ENCODE results near the gene MYH11. TPM values are rescaled to one million over a fixed set of nuclear protein-coding genes. Genes with fewer than 3 reads are reported as not detected.
"Not testable (repeated sequence)": the region's sequence is repeated elsewhere in the genome, so short reads cannot be mapped to it uniquely, and the experiment has no call there.

Gene MYH11
- total and polyA plus RNA-seq, 4 experiments from 2014 or later = 0.26 to 1.9 TPM; not detected in 2

DNA sequence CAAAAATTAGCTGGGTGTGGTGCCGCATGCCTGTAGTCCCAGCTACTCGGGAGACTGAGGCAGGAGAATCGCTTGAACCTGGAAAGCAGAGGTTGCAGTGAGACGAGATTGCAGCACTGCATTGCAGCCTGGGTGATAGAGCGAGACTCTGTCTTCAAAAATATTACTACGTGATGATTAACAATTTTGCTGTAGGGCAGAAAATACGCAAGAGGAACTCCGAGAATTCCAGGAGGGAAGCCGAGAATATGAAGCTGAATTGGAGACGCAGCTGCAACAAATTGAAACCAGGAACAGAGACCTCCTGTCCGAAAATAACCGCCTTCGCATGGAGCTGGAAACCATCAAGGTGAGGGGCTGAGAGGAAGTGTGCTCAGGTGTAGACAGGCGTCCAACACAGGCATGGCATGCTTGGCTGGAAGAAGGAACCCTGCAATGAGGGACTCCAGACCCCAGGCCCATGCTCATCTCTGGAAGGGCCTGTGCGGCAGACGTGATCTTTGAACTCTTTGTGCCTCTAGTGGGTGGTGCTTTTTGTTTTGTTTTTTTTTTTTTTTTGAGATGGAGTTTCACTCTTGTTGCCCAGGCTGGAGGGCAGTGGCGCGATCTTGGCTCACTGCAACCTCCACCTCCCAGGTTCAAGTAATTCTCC, 189.6 kb downstream of the MYH11 start:
- Mint-ChIP-seq H3K9me3 (no peaks in the 10 kb centered on the region), H3K36me3 (peaks cover 27 to 57% of the 10 kb centered on the region in 2 donors), H3K4me1 (peaks cover 14 to 32% (median 19%) of the 10 kb centered on the region in 4 donors), H3K4me3 (no peak overlapping the region), H3K27me3 (no peaks in the 10 kb centered on the region), H3K27ac (peak overlapping the region in 2 of 7 donors; percentile 51 to 81)
- intact Hi-C loops (cut with micrococcal nuclease) = no loop called here
- Histone ChIP-seq H3K4me3 (ENCODE audit: low read length in 2 of 2) (no peak overlapping the region), H3K9me3 (ENCODE audit: control insufficient read depth in 1 of 2, low read length in 2 of 2) (no peaks in the 10 kb centered on the region), H3K4me1 (ENCODE audit: insufficient read depth, low read length) (peaks cover 13% of the 10 kb centered on the region), H3K36me3 (ENCODE audit: insufficient read depth, low read length) (peaks cover 53% of the 10 kb centered on the region), H3K27ac (ENCODE audit: low read depth, low read length) (no peak overlapping the region), H3K27me3 (ENCODE audit: insufficient read depth, low read length) (no peaks in the 10 kb centered on the region)
- ChIA-PET CTCF (ENCODE audit: partially characterized antibody) (no interaction called here), POLR2A (ENCODE audit: partially characterized antibody) (interaction anchor here (0.6 to 1.4 kb wide), 2 partner anchors 16 to 31 kb away, joined by 3 read pairs; no protein-coding TSS in a partner anchor)
- no peak for DNase-seq

DNA sequence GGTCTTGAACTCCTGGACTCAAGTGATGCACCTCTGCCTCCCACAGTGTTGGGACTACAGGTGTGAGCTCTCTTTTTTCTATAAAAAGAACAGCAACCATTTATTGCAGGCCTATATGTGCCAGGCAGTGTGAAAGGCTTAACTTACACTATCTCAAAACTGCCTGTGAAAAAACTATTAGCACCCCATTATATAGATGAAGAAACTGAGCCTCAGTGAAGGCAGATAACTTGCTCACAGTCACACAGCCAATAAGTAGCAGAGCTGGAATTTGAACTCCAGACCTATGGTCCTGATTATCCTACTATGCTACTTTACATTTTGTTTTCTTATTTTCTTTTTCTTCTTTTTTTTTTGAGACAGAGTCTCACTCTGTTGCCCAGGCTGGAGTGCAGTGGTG, 191.7 kb downstream of the MYH11 start:
- POLR2A ChIA-PET (ENCODE audit: partially characterized antibody) = interaction anchor here (1.1 kb wide), 1 partner anchor 22 kb away, joined by 3 read pairs; no protein-coding TSS in a partner anchor
- Histone ChIP-seq H3K4me1 (ENCODE audit: insufficient read depth, low read length) (peaks cover 15% of the 10 kb centered on the region), H3K27ac (ENCODE audit: low read depth, low read length) (no peak overlapping the region), H3K27me3 (ENCODE audit: insufficient read depth, low read length) (no peaks in the 10 kb centered on the region), H3K9me3 (ENCODE audit: control insufficient read depth in 1 of 2, low read length in 2 of 2) (no peaks in the 10 kb centered on the region), H3K4me3 (ENCODE audit: low read length in 2 of 2) (no peak overlapping the region), H3K36me3 (ENCODE audit: insufficient read depth, low read length) (peaks cover 57% of the 10 kb centered on the region)
- CTCF ChIA-PET (ENCODE audit: partially characterized antibody) = interaction anchor here (0.6 to 5.4 kb wide), 5 partner anchors 19 to 467 kb away, joined by 3 to 25 read pairs (median 3); partner anchors contain the start of gene MARF1
- Mint-ChIP-seq H3K4me3 (no peak overlapping the region), H3K4me1 (peaks cover 12 to 29% (median 23%) of the 10 kb centered on the region in 4 donors), H3K27me3 (no peaks in the 10 kb centered on the region), H3K27ac (no peak overlapping the region), H3K36me3 (peaks cover 31 to 55% of the 10 kb centered on the region in 2 donors), H3K9me3 (peaks cover 0 to 2% (median 0%) of the 10 kb centered on the region in 8 donors)
- intact Hi-C loops (cut with micrococcal nuclease) = no loop called here
- no peak for DNase-seq

DNA sequence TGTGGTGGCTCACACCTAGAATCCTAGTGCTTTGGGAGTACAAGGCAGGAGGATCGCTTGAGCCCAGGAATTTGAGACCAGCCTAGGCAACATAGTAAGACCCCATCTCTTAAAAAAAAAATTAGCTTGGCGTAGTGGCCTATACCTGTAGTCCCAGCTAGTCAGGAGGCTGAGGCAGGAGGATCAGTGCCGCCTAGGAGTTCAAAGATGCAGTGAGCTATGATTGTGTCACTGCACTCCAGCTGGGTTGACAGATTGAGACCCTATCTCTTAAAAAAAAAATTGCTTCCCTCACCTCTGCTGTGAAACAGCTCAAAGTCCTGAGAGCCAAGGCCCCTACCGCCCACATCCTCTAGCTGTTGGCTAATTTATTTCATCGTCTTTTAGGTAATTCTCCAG, 196.6 kb downstream of the MYH11 start:
- peaks cover 13% of the 10 kb centered on the region for H3K36me3 ChIP-seq (ENCODE audit: insufficient read depth, low read length)
- Mint-ChIP-seq H3K27ac (peak overlapping the region; percentile 48 to 94 (median 83)), H3K4me1 (peaks cover 36 to 65% (median 54%) of the 10 kb centered on the region in 4 donors), H3K27me3 (no peaks in the 10 kb centered on the region), H3K36me3 (peaks cover 18 to 49% of the 10 kb centered on the region in 2 donors), H3K4me3 (peak overlapping the region in 3 of 8 donors; percentile 5 to 46 (median 6)), H3K9me3 (peaks cover 0 to 2% (median 0%) of the 10 kb centered on the region in 8 donors)
- no peak for DNase-seq
- H3K27me3 ChIP-seq (ENCODE audit: insufficient read depth, low read length) = no peaks in the 10 kb centered on the region
- ChIA-PET POLR2A (ENCODE audit: partially characterized antibody) (interaction anchor here (0.6 to 6.4 kb wide), 5 partner anchors 10 to 24 kb away, joined by 3 to 54 read pairs (median 3); partner anchors contain the start of genes MARF1 and NDE1), CTCF (ENCODE audit: partially characterized antibody) (interaction anchor here (0.7 to 2.9 kb wide), 4 partner anchors 9 to 17 kb away, joined by 3 to 13 read pairs (median 7); partner anchors contain the start of gene MARF1)
- no peak overlapping the region for H3K4me3 ChIP-seq (ENCODE audit: low read length in 2 of 2)
- no peaks in the 10 kb centered on the region for H3K9me3 ChIP-seq (ENCODE audit: control insufficient read depth in 1 of 2, low read length in 2 of 2)
- H3K4me1 ChIP-seq (ENCODE audit: insufficient read depth, low read length) = peaks cover 50% of the 10 kb centered on the region
- H3K27ac ChIP-seq (ENCODE audit: low read depth, low read length) = peak overlapping the region; percentile 16
- intact Hi-C loops (cut with micrococcal nuclease) = no loop called here

DNA sequence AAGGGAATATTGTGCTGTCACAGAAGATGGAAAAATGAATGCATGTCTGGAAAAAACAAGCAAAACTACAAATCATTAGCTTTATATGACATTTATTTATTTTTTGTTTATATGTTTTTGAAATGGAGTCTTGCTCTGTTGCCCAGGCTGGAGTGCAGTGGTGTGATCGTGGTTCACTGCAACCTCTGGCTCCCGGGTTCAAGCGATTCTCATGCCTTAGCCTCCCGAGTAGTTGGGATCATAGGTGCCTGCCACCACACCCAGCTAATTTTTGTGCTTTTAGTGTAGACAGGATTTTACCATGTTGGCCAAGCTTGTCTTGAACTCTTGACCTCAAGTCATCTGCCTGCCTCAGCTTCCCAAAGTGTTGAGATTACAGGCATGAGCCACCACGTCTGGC, 198.3 kb downstream of the MYH11 start:
- H3K9me3 Mint-ChIP-seq = peaks cover 0 to 2% (median 0%) of the 10 kb centered on the region in 8 donors
- Histone ChIP-seq H3K27me3 (ENCODE audit: insufficient read depth, low read length) (no peaks in the 10 kb centered on the region), H3K4me1 (ENCODE audit: insufficient read depth, low read length) (peaks cover 64% of the 10 kb centered on the region), H3K27ac (ENCODE audit: low read depth, low read length) (peak overlapping the region; percentile 36), H3K4me3 (ENCODE audit: low read length in 2 of 2) (no peak overlapping the region), H3K9me3 (ENCODE audit: control insufficient read depth in 1 of 2, low read length in 2 of 2) (no peaks in the 10 kb centered on the region), H3K36me3 (ENCODE audit: insufficient read depth, low read length) (peaks cover 5% of the 10 kb centered on the region)
- peaks cover 18 to 47% of the 10 kb centered on the region in 2 donors for H3K36me3 Mint-ChIP-seq
- H3K27ac Mint-ChIP-seq = peak overlapping the region; percentile 83 to 94 (median 92)
- DNase-seq = no peak
- H3K27me3 Mint-ChIP-seq = no peaks in the 10 kb centered on the region
- intact Hi-C loops (cut with micrococcal nuclease) = loop anchor here (1.0 kb wide), 1 partner anchor 8 kb away; the partner anchor contains the start of gene NDE1
- ChIA-PET CTCF (ENCODE audit: partially characterized antibody) (interaction anchor here (1.3 to 2.9 kb wide), 4 partner anchors 10 to 47 kb away, joined by 3 to 13 read pairs (median 6); partner anchors contain the start of gene MARF1), POLR2A (ENCODE audit: partially characterized antibody) (interaction anchor here (0.9 to 6.4 kb wide), 6 partner anchors 8 to 16 kb away, joined by 3 to 54 read pairs (median 4); partner anchors contain the start of genes MARF1 and NDE1)
- peaks cover 40 to 72% (median 60%) of the 10 kb centered on the region in 4 donors for H3K4me1 Mint-ChIP-seq
- peak overlapping the region in 6 of 8 donors; percentile 17 to 74 (median 62) for H3K4me3 Mint-ChIP-seq

DNA sequence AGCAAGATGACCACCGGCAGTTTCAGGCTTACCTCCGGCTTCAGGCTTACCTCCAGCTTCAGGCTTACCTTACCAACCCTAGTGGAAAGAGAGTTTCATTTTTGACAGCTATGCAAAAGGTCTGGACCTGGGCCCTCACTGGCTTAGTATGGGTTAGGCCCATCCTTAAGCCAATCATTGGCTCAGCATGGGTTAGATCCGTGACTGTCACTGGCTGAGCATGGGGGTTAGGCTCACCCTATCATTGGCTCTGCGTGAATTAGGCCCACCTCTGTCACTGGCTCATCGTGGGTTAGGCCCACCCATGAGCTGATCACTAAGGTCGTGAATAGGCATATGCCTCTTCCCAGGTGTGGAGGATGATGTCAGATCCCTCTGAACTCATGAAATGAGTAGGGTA, 198.7 kb downstream of the MYH11 start:
- ChIA-PET POLR2A (ENCODE audit: partially characterized antibody) (interaction anchor here (0.9 to 6.4 kb wide), 6 partner anchors 8 to 15 kb away, joined by 3 to 54 read pairs (median 4); partner anchors contain the start of genes MARF1 and NDE1), CTCF (ENCODE audit: partially characterized antibody) (interaction anchor here (0.7 to 2.9 kb wide), 4 partner anchors 12 to 47 kb away, joined by 3 to 13 read pairs (median 6); partner anchors contain the start of gene MARF1)
- DNase-seq = no peak
- Histone ChIP-seq H3K36me3 (ENCODE audit: insufficient read depth, low read length) (peaks cover 5% of the 10 kb centered on the region), H3K4me1 (ENCODE audit: insufficient read depth, low read length) (peaks cover 68% of the 10 kb centered on the region), H3K27me3 (ENCODE audit: insufficient read depth, low read length) (no peaks in the 10 kb centered on the region), H3K4me3 (ENCODE audit: low read length in 2 of 2) (no peak overlapping the region), H3K9me3 (ENCODE audit: control insufficient read depth in 1 of 2, low read length in 2 of 2) (no peaks in the 10 kb centered on the region), H3K27ac (ENCODE audit: low read depth, low read length) (no peak overlapping the region)
- H3K4me3 Mint-ChIP-seq = peak overlapping the region in 2 of 8 donors; percentile 13 to 23
- H3K9me3 Mint-ChIP-seq = peaks cover 0 to 2% (median 0%) of the 10 kb centered on the region in 8 donors
- peaks cover 43 to 73% (median 61%) of the 10 kb centered on the region in 4 donors for H3K4me1 Mint-ChIP-seq
- H3K27me3 Mint-ChIP-seq = no peaks in the 10 kb centered on the region
- H3K27ac Mint-ChIP-seq = peak overlapping the region; percentile 77 to 87 (median 79)
- intact Hi-C loops (cut with micrococcal nuclease) = loop anchor here (1.0 kb wide), 1 partner anchor 8 kb away; the partner anchor contains the start of gene NDE1
- peaks cover 17 to 47% of the 10 kb centered on the region in 2 donors for H3K36me3 Mint-ChIP-seq

DNA sequence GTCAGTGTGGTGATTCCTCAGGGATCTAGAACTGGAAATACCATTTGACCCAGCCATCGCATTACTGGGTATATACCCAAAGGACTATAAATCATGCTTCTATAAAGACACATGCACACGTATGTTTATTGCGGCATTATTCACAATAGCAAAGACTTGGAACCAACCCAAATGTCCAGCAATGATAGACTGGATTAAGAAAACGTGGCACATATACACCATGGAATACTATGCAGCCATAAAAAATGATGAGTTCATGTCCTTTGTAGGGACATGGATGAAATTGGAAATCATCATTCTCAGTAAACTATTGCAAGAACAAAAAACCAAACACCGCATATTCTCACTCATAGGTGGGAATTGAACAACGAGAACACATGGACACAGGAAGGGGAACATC, 201.3 kb downstream of the MYH11 start:
- intact Hi-C loops (cut with micrococcal nuclease) = not testable (repeated sequence)

More for the DNA sequence above, 201.3 kb downstream of the MYH11 start:
- Mint-ChIP-seq H3K27ac (peak overlapping the region in 1 of 7 donors; percentile 63), H3K36me3 (peaks cover 7 to 49% of the 10 kb centered on the region in 2 donors), H3K4me1 (peaks cover 46 to 78% (median 63%) of the 10 kb centered on the region in 4 donors)
- H3K4me3 ChIP-seq (ENCODE audit: low read length in 2 of 2); H3K9me3 Mint-ChIP-seq; H3K36me3 ChIP-seq (ENCODE audit: insufficient read depth, low read length); DNase-seq; H3K27me3 ChIP-seq (ENCODE audit: insufficient read depth, low read length); H3K27ac ChIP-seq (ENCODE audit: low read depth, low read length); H3K4me3 Mint-ChIP-seq; H3K9me3 ChIP-seq (ENCODE audit: control insufficient read depth in 1 of 2, low read length in 2 of 2); H3K27me3 Mint-ChIP-seq; CTCF ChIA-PET (ENCODE audit: partially characterized antibody): not testable (repeated sequence)
- H3K4me1 ChIP-seq (ENCODE audit: insufficient read depth, low read length) = peaks cover 80% of the 10 kb centered on the region
- POLR2A ChIA-PET (ENCODE audit: partially characterized antibody) = interaction anchor here (0.6 kb wide), 1 partner anchor 212 kb away, joined by 3 read pairs; no protein-coding TSS in a partner anchor

Data from CD4-positive, alpha-beta memory T cell (primary cell).